Panc1 (cell line): ENCODE results near the gene ZNF33A. TPM values are rescaled to one million over a fixed set of nuclear protein-coding genes. Genes with fewer than 3 reads are reported as not detected.

ENCODE experiments used
- ATAC-seq: fragments of 200-7000 bp; cut with Tn5 transposase; 2 replicates; pipeline ENCODE4 v1.9.1; 2020; ENCODE audit warnings: mild to moderate bottlenecking, moderate library complexity
- BruUV-seq: library from RNA; stranded (reverse); fragments of 400-500 nt; replicated peaks from 2 replicates; lab custom pipeline; 2021; lab: Mats Ljungman, UMichigan
- CTCF ChIA-PET: fragments of 300-600 bp; sonication (Branson Sonifier 250); formaldehyde crosslinking; loops from one replicate; lab custom pipeline; 2022; ENCODE audit warnings: antibody characterized with exemption; lab: Charles Lee
- POLR2A ChIA-PET: fragments of 300-600 bp; sonication (Branson Sonifier 250); formaldehyde crosslinking; loops from one replicate; lab custom pipeline; 2022; ENCODE audit warnings: antibody characterized with exemption; lab: Charles Lee
- DNase-seq: peaks from one replicate; pipeline ENCODE4 v3.0.0-alpha.2; 2010; ENCODE audit warnings: low read depth, low spot score
- H3K27ac ChIP-seq: 2 replicates; pipeline ENCODE4 v1.5.1; 2011; ENCODE audit warnings: mild to moderate bottlenecking, low read length, inconsistent platforms
- H3K27me3 ChIP-seq: fragments of 200-500 bp; sonication (Bioruptor generic); 2 replicates; pipeline ENCODE4 v1.6.0; 2014; ENCODE audit warnings: low read length, inconsistent platforms; ENCODE audit not compliant: control insufficient read depth, insufficient read depth
- H3K36me3 ChIP-seq: fragments of 200-500 bp; sonication (Bioruptor generic); 2 replicates; pipeline ENCODE4 v1.5.1; 2014; ENCODE audit warnings: inconsistent platforms, mild to moderate bottlenecking, low read length, moderate library complexity; ENCODE audit not compliant: control insufficient read depth, insufficient read depth
- H3K4me1 ChIP-seq: 2 replicates; pipeline ENCODE4 v1.5.1; 2011; ENCODE audit warnings: inconsistent platforms, mild to moderate bottlenecking, low read length, moderate library complexity; ENCODE audit not compliant: control insufficient read depth, insufficient read depth
- H3K4me3 ChIP-seq, 2 experiments: 2 replicates each; pipeline ENCODE4 v1.5.1; 2011 to 2012; ENCODE audit warnings: low read depth in 2 of 2, low read length in 2 of 2, mild to moderate bottlenecking in 2 of 2, inconsistent platforms in 1 of 2, moderate library complexity in 1 of 2
- H3K9me3 ChIP-seq: fragments of 200-500 bp; sonication (Bioruptor generic); 2 replicates; pipeline ENCODE4 v1.5.1; 2014; ENCODE audit warnings: low read depth, mild to moderate bottlenecking, inconsistent platforms, low read length, moderate library complexity; ENCODE audit not compliant: control insufficient read depth, insufficient read depth
- POLR2AphosphoS5 ChIP-seq: IDR thresholded peaks from 2 replicates; pipeline ENCODE4 v1.6.1; 2012; ENCODE audit warnings: mild to moderate bottlenecking, low read depth, low read length, moderate library complexity
- SIN3A ChIP-seq: IDR thresholded peaks from 2 replicates; pipeline ENCODE4 v1.6.1; 2012; ENCODE audit warnings: low read depth, mild to moderate bottlenecking, low read length, moderate library complexity, borderline replicate concordance; ENCODE audit not compliant: insufficient read depth
- TCF7L2 ChIP-seq: IDR thresholded peaks from 2 replicates; pipeline ENCODE4 v1.6.1; 2011; ENCODE audit warnings: mild to moderate bottlenecking, low read depth, low read length, inconsistent platforms
- in situ Hi-C: cut with HindIII; loops from 2 replicates; pipeline ENCODE4 v1.10.0; 2016; ENCODE audit warnings: low sequenced_read_pairs, low pct_unique_long_range_greater_than_20kb
- intact Hi-C: fragments of 100-400 bp; cut with micrococcal nuclease; formaldehyde crosslinking; loops from one replicate; pipeline ENCODE4 v1.10.0; 2022; ENCODE audit not compliant: unreplicated experiment
- total RNA-seq: library from RNA; stranded (reverse); gene quantifications from one replicate; pipeline ENCODE4 v1.2.1, GENCODE V29; 2021; ENCODE audit not compliant: unreplicated experiment
- TF ChIP-seq, protein P1 (sequence below), 2 experiments: IDR thresholded peaks; 2 replicates each; pipeline ENCODE4 v1.6.1; 2011 to 2012; ENCODE audit warnings: low read depth in 2 of 2, control low read depth in 1 of 2, low read length in 1 of 2, mild to moderate bottlenecking in 1 of 2, moderate library complexity in 1 of 2; ENCODE audit not compliant: insufficient read depth in 1 of 2
- TF ChIP-seq, protein P2 (sequence below): fragments of 450-650 bp; IDR thresholded peaks from 2 replicates; pipeline ENCODE4 v1.5.1; 2017; ENCODE audit warnings: mild to moderate bottlenecking

Gene ZNF33A
- total RNA-seq, 1 experiment from 2014 or later: 16.9 TPM

DNA sequence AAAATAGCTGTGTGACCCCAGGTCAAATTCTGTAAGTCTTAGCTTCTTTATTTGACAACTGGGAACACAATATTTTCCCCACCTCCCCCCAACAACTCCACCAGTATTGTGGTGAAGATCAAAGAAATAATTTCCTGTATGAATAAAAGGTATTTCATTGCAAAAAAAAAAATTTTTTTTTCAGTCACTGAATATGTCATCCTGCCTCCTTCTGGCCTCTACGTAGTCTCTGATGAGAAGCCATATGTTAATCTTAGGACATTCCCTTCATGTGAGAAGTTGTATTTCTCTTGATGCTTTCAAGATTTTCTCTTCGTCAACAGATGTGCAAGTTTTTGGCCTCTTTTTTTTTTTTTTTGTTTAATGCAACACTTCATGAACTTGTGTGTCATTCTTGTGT is 33.0 kb downstream of the ZNF33A start:
- Histone ChIP-seq H3K9me3 (peaks cover 6% of the 10 kb centered on the region; the same call in 1 of the 2 replicates), H3K4me1 (no peaks in the 10 kb centered on the region), H3K27me3 (no peaks in the 10 kb centered on the region), H3K36me3 (no peaks in the 10 kb centered on the region), H3K27ac (no peak overlapping the region), H3K4me3 (no peak overlapping the region)
- DNase-seq (no peak), ATAC-seq (no peak)
- ChIA-PET POLR2A (no interaction called here), CTCF (no interaction called here)
- no TSS peak for BruUV-seq
- no peak for TF ChIP-seq SIN3A
- TF ChIP-seq TCF7L2: no peak
- TF ChIP-seq, protein P1, sequence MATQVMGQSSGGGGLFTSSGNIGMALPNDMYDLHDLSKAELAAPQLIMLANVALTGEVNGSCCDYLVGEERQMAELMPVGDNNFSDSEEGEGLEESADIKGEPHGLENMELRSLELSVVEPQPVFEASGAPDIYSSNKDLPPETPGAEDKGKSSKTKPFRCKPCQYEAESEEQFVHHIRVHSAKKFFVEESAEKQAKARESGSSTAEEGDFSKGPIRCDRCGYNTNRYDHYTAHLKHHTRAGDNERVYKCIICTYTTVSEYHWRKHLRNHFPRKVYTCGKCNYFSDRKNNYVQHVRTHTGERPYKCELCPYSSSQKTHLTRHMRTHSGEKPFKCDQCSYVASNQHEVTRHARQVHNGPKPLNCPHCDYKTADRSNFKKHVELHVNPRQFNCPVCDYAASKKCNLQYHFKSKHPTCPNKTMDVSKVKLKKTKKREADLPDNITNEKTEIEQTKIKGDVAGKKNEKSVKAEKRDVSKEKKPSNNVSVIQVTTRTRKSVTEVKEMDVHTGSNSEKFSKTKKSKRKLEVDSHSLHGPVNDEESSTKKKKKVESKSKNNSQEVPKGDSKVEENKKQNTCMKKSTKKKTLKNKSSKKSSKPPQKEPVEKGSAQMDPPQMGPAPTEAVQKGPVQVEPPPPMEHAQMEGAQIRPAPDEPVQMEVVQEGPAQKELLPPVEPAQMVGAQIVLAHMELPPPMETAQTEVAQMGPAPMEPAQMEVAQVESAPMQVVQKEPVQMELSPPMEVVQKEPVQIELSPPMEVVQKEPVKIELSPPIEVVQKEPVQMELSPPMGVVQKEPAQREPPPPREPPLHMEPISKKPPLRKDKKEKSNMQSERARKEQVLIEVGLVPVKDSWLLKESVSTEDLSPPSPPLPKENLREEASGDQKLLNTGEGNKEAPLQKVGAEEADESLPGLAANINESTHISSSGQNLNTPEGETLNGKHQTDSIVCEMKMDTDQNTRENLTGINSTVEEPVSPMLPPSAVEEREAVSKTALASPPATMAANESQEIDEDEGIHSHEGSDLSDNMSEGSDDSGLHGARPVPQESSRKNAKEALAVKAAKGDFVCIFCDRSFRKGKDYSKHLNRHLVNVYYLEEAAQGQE (IDR thresholded peaks at IDR 0.05; ENCODE audit: insufficient read depth in 1 of 2, low read depth in 2 of 2, low read length in 1 of 2): no peak
- TF ChIP-seq, protein P2, sequence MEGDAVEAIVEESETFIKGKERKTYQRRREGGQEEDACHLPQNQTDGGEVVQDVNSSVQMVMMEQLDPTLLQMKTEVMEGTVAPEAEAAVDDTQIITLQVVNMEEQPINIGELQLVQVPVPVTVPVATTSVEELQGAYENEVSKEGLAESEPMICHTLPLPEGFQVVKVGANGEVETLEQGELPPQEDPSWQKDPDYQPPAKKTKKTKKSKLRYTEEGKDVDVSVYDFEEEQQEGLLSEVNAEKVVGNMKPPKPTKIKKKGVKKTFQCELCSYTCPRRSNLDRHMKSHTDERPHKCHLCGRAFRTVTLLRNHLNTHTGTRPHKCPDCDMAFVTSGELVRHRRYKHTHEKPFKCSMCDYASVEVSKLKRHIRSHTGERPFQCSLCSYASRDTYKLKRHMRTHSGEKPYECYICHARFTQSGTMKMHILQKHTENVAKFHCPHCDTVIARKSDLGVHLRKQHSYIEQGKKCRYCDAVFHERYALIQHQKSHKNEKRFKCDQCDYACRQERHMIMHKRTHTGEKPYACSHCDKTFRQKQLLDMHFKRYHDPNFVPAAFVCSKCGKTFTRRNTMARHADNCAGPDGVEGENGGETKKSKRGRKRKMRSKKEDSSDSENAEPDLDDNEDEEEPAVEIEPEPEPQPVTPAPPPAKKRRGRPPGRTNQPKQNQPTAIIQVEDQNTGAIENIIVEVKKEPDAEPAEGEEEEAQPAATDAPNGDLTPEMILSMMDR: no peak
- TF ChIP-seq POLR2AphosphoS5: no peak
- intact Hi-C loops (no loop called here), in situ Hi-C loops (no loop called here)

DNA sequence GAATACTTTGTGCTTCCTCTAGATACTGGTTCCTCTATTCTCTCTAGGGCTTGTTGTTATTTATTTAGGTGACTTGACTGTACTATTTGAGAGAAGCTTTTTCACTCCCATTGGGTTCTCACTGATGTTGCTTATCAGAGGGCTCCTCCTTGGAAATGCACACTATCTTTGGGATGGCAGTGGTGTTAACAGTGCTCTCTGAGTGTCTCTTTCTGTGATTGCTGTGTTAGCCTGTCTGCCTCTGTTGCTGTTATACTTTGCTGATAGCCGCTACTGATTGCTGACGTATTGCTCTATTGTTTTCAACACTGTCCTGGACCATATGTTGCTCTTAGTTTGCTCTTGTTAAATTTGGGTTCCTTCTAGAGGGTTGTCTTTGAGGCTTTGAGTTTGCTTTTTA is 34.7 kb downstream of the ZNF33A start:
- ATAC-seq (no peak), DNase-seq (no peak)
- POLR2A ChIA-PET: no interaction called here
- Histone ChIP-seq H3K4me1 (no peaks in the 10 kb centered on the region), H3K27ac (no peak overlapping the region), H3K36me3 (no peaks in the 10 kb centered on the region), H3K4me3 (no peak overlapping the region), H3K9me3 (peaks cover 6% of the 10 kb centered on the region; the same call in 1 of the 2 replicates), H3K27me3 (no peaks in the 10 kb centered on the region)
- in situ Hi-C loops (no loop called here), intact Hi-C loops (no loop called here)
- CTCF ChIA-PET: no interaction called here
- TF ChIP-seq TCF7L2: no peak
- TF ChIP-seq, protein P2: no peak
- TF ChIP-seq, protein P1 (IDR thresholded peaks at IDR 0.05; ENCODE audit: insufficient read depth in 1 of 2, low read depth in 2 of 2, low read length in 1 of 2): no peak
- no peak for TF ChIP-seq POLR2AphosphoS5
- TF ChIP-seq SIN3A: no peak
- BruUV-seq: no TSS peak
